Measurements from ENCODE around the gene CABLES2.

DNA sequence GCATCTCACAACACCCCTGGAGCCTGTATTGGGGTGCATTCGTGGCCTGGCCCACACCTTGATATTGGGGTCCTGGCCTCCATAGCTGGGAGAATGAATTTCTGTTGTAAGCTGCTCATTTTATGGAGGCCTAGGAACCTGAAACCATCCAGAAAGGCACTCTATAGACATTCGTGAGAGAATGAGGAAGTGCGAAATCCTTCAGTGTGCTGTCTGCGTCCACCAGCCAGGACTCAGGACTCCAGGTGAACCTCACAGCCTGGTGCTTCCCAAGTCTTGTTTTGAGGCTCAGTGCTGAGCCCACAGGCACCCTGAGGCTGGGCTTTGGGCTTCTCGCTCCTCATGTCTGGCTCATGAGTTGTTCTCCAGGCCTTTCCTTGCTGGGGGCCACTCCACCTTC, 32.1 kb upstream of the CABLES2 start:
- no peak for TF ChIP-seq ATF7 (IDR thresholded peaks at IDR 0.05; ENCODE audit: low read depth)
- TF ChIP-seq, protein P1, sequence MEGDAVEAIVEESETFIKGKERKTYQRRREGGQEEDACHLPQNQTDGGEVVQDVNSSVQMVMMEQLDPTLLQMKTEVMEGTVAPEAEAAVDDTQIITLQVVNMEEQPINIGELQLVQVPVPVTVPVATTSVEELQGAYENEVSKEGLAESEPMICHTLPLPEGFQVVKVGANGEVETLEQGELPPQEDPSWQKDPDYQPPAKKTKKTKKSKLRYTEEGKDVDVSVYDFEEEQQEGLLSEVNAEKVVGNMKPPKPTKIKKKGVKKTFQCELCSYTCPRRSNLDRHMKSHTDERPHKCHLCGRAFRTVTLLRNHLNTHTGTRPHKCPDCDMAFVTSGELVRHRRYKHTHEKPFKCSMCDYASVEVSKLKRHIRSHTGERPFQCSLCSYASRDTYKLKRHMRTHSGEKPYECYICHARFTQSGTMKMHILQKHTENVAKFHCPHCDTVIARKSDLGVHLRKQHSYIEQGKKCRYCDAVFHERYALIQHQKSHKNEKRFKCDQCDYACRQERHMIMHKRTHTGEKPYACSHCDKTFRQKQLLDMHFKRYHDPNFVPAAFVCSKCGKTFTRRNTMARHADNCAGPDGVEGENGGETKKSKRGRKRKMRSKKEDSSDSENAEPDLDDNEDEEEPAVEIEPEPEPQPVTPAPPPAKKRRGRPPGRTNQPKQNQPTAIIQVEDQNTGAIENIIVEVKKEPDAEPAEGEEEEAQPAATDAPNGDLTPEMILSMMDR (IDR thresholded peaks at IDR 0.05 in 2 of 3, conservative IDR thresholded peaks at IDR 0.05 in 1 of 3; ENCODE audit: control insufficient read depth in 2 of 3, extremely low read depth in 1 of 3, insufficient read depth in 1 of 3, low read depth in 3 of 3, low read length in 3 of 3), result no peak
- TF ChIP-seq TAF1 (IDR thresholded peaks at IDR 0.05; ENCODE audit: borderline replicate concordance, low read depth, low read length), result no peak
- TF ChIP-seq SMAD1 (IDR thresholded peaks at IDR 0.05; ENCODE audit: low read depth, partially characterized antibody), result no peak
